Fibroblast of lung (primary cell): ENCODE measurements around the gene ACKR2. TPM values are rescaled to one million over a fixed set of nuclear protein-coding genes. Genes with fewer than 3 reads are reported as not detected.

ENCODE experiments used
- DNase-seq, 2 donors: peaks; one replicate each; pipeline versions ENCODE4 v3.0.0 to v3.0.0-alpha.2; 2010; ENCODE audit warnings: low read depth in 2 of 2
- H2AFZ ChIP-seq: 2 replicates; pipeline ENCODE4 v1.5.1; 2012; ENCODE audit warnings: low read length, control low read depth, inconsistent platforms
- H3K27ac ChIP-seq: 2 replicates; pipeline ENCODE4 v1.5.1; 2011; ENCODE audit warnings: low read length, control low read depth; ENCODE audit not compliant: insufficient read depth
- H3K27me3 ChIP-seq: 2 replicates; pipeline ENCODE4 v1.5.1; 2011; ENCODE audit warnings: mild to moderate bottlenecking, low read length; ENCODE audit not compliant: control insufficient read depth, insufficient read depth
- H3K36me3 ChIP-seq: 2 replicates; pipeline ENCODE4 v1.5.1; 2011; ENCODE audit warnings: low read length; ENCODE audit not compliant: control insufficient read depth, insufficient read depth
- H3K4me1 ChIP-seq: 2 replicates; pipeline ENCODE4 v1.5.1; 2011; ENCODE audit warnings: low read length; ENCODE audit not compliant: control insufficient read depth, insufficient read depth; ENCODE audit errors: extremely low read depth
- H3K4me2 ChIP-seq: 2 replicates; pipeline ENCODE4 v1.5.1; 2011; ENCODE audit warnings: low read length, control low read depth; ENCODE audit not compliant: insufficient read depth; ENCODE audit errors: extremely low read depth
- H3K4me3 ChIP-seq, 4 experiments: fragments of 200-600 bp in 1 of 4; sonication (generic) in 1 of 4; replicated peaks in 1 of 4; 2 replicates each; pipeline ENCODE4 v1.5.1; 2011 to 2016; ENCODE audit warnings: low read length in 4 of 4, low read depth in 3 of 4, mild to moderate bottlenecking in 3 of 4, control low read depth in 2 of 4, inconsistent platforms in 1 of 4, mixed read lengths in 1 of 4; ENCODE audit not compliant: insufficient read depth in 1 of 4; ENCODE audit errors: control extremely low read depth in 1 of 4
- H3K79me2 ChIP-seq: 2 replicates; pipeline ENCODE4 v1.5.1; 2012; ENCODE audit warnings: mild to moderate bottlenecking, low read length, inconsistent platforms; ENCODE audit not compliant: control insufficient read depth, insufficient read depth
- H3K9ac ChIP-seq: 2 replicates; pipeline ENCODE4 v1.5.1; 2011; ENCODE audit warnings: mild to moderate bottlenecking, low read length, control low read depth; ENCODE audit not compliant: insufficient read depth
- H3K9me3 ChIP-seq: 2 replicates; pipeline ENCODE4 v1.5.1; 2012; ENCODE audit warnings: low read depth, low read length; ENCODE audit not compliant: control insufficient read depth, insufficient read depth
- H4K20me1 ChIP-seq: 2 replicates; pipeline ENCODE4 v1.5.1; 2011; ENCODE audit warnings: low read length; ENCODE audit not compliant: control insufficient read depth, insufficient read depth; ENCODE audit errors: extremely low read depth
- CTCF ChIP-seq, 2 donors: IDR thresholded peaks in 1 of 2; conservative IDR thresholded peaks in 1 of 2; 1 replicate in 1 of 2; 2 replicates in 1 of 2; pipeline ENCODE4 v1.5.1; 2011 to 2012; ENCODE audit warnings: low read length in 2 of 2, control low read depth in 1 of 2, inconsistent platforms in 1 of 2, low read depth in 1 of 2, mild to moderate bottlenecking in 1 of 2
- EZH2 ChIP-seq: IDR thresholded peaks from 2 replicates; pipeline ENCODE4 v1.5.1; 2012; ENCODE audit warnings: low read length, control low read depth, mild to moderate bottlenecking; ENCODE audit errors: missing control alignments
- polyA plus RNA-seq, 2 donors: library from polyadenylated mRNA; depleted of rRNA in 1 of 2; stranded (reverse) in 1 of 2; unstranded in 1 of 2; fragments of >200 nt; gene quantifications; 2 replicates each; pipeline ENCODE4 v1.2.1, GENCODE V29; 2011 to 2012; ENCODE audit warnings: missing spikeins in 1 of 2
- total RNA-seq: library from RNA; depleted of rRNA; stranded (reverse); fragments of >200 nt; gene quantifications from 2 replicates; pipeline ENCODE4 v1.2.1, GENCODE V29; 2014

Gene ACKR2
- total and polyA plus RNA-seq, 2 donors (not counting 1 experiment from before 2014, with no cell fraction given) = under 0.01 to 0.19 TPM

DNA sequence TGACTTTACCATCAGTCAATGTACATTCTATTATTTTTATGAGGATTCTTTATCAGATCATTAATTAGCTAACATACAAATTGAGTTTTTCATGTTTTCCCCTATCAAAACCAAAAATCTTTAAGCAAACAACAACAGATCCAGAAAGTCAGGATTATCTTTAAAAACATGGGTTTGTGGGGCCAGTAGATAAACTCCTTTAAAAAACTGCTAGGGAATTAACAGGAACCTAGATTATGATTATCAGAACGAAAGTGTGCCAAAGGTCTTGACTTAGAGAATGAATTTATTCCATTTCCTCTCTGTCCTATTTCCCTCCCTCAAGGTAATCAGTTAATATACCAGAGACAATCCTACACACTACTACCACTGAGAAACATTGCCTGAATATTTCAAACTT, 23.0 kb upstream of the ACKR2 start:
- Histone ChIP-seq H2AFZ (no peak overlapping the region), H3K79me2 (no peaks in the 10 kb centered on the region), H3K4me3 (no peak overlapping the region), H4K20me1 (no peaks in the 10 kb centered on the region), H3K4me2 (no peak overlapping the region), H3K27ac (no peak overlapping the region), H3K9me3 (no peaks in the 10 kb centered on the region), H3K27me3 (no peaks in the 10 kb centered on the region), H3K9ac (no peak overlapping the region), H3K4me1 (no peaks in the 10 kb centered on the region), H3K36me3 (no peaks in the 10 kb centered on the region)
- no peak for DNase-seq
- no peak for TF ChIP-seq EZH2
- no peak for TF ChIP-seq CTCF (conservative IDR thresholded peaks at IDR 0.05 in 1 of 2, IDR thresholded peaks at IDR 0.05 in 1 of 2; ENCODE audit: low read depth in 1 of 2, low read length in 2 of 2)

DNA sequence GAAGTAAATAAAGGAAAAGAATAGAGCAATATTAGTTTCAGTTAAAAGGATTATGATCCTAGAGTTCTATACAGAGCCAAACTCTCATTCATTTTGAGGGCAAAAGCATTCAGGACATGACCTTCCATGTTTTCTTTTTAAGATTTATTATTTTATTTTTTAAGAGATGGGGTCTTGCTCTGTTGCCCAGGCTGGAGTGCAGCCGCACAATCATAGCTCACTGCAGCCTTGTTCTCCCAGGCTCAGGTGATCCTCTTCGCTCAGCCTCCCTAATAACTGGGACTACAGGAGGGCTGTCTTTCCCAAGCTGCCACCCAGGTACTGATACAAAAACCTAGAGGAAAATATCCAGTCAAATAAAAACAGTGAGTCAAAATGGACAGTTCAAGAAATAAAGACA, 22.6 kb upstream of the ACKR2 start:
- Histone ChIP-seq H3K27ac (no peak overlapping the region), H3K79me2 (no peaks in the 10 kb centered on the region), H2AFZ (no peak overlapping the region), H3K4me1 (no peaks in the 10 kb centered on the region), H3K4me2 (no peak overlapping the region), H3K27me3 (no peaks in the 10 kb centered on the region), H4K20me1 (no peaks in the 10 kb centered on the region), H3K36me3 (no peaks in the 10 kb centered on the region), H3K9ac (no peak overlapping the region), H3K9me3 (no peaks in the 10 kb centered on the region), H3K4me3 (no peak overlapping the region)
- DNase-seq = no peak
- TF ChIP-seq EZH2 = no peak

DNA sequence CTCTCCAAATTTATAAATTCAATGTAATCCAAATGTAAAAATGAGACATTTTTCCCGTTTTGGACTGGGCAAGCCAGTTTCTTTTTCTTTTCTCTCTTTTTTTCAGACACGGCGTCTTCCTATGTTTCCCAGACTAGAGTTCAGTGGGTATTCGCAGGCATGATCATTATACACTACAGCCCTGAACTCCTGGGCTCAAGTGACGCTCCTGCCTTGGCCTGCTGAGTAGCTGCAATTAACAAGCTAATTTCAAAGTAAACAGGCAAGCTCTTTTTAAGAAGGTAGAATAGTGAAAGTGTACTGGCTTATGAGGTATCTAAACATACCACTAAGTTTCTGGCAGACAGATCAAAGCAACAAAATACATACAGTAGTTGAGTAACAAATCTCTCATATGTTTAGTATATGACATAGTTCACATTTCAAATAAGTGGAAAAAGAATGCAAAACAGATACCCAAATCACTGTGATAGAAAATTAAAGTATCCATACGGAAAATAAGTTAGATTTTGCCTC, 18.5 kb upstream of the ACKR2 start:
- Histone ChIP-seq H3K36me3 (no peaks in the 10 kb centered on the region), H3K4me2 (no peak overlapping the region), H2AFZ (no peak overlapping the region), H3K9ac (no peak overlapping the region), H3K4me1 (no peaks in the 10 kb centered on the region), H3K27ac (no peak overlapping the region), H3K4me3 (no peak overlapping the region), H3K27me3 (no peaks in the 10 kb centered on the region), H3K79me2 (peaks cover 4% of the 10 kb centered on the region), H4K20me1 (no peaks in the 10 kb centered on the region), H3K9me3 (no peaks in the 10 kb centered on the region)
- no peak for TF ChIP-seq EZH2
- TF ChIP-seq CTCF (conservative IDR thresholded peaks at IDR 0.05 in 1 of 2, IDR thresholded peaks at IDR 0.05 in 1 of 2; ENCODE audit: low read depth in 1 of 2, low read length in 2 of 2) = no peak
- peak in 1 of 2 donors; percentile 12 for DNase-seq
